GM18858 (cell line): ENCODE measurements around the gene TMEM245.
"Not testable (repeated sequence)": the region's sequence is repeated elsewhere in the genome, so short reads cannot be mapped to it uniquely, and the experiment has no call there.

Source experiments
- ATAC-seq: cut with Tn5 transposase; IDR thresholded peaks from one replicate; pipeline ENCODE4 v1.9.1; 2021; ENCODE audit not compliant: unreplicated experiment

TMEM245 gene

DNA sequence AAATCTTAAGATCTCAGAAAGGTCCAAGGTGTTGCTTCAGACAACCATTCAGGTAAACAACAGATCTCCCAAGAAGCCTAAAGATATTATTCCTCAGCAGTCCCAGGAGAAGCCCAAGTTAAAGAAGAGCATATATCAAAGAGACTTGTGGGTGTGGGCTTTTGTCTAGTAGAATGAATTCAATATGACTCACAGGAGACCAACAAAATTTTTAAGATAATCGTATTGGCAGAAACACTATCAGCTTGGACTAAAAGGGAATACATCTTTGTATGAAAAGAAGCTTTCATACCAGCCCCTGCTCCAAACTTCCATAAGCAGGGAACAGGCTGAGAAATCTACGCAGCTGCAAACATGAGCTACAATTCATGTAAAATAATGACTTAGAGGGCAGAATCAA is 116.6 kb downstream of the TMEM245 start:
- no peak for ATAC-seq

DNA sequence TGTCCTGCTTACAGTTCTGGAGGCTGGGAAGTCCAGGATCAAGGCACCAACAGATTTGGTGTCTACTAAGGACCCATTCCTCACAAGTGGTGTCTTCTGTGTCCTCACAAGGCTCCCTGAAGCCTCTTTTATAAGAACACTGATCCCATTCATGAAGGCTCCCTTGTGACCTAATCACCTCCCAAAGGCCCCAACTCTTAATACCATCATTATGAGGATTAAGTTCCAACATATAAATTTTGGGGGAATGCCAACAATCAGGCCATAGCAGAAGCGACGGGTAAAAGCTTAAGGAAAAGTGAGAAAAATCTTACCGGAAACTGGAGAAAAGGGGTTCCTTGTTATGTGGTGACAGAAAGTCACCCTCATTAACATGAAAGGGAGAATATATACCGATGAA is 117.6 kb downstream of the TMEM245 start:
- ATAC-seq = no peak

- no peak for ATAC-seq
Observed at GRCh38 chr9:109001275-109001676, 118.5 kb downstream of the TMEM245 start.

DNA sequence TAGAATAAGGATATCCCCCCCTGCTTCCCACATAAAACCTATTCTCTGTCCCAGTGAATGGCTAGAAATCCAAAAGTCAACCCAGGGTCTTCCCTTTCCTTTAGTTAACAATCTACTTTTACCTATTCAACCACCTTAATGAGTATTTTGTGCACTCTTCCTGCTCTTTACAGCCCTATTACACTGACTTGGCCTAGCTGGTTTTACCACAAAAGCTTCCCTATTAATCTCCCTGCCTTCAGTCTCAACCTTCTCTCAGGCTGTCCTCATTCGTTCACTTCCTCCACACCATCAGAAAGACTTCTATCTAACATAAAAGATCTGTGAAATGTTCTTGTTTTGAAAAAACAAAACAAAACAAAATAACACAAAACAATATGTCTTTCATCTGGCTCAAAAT is 122.6 kb downstream of the TMEM245 start:
- no peak for ATAC-seq

DNA sequence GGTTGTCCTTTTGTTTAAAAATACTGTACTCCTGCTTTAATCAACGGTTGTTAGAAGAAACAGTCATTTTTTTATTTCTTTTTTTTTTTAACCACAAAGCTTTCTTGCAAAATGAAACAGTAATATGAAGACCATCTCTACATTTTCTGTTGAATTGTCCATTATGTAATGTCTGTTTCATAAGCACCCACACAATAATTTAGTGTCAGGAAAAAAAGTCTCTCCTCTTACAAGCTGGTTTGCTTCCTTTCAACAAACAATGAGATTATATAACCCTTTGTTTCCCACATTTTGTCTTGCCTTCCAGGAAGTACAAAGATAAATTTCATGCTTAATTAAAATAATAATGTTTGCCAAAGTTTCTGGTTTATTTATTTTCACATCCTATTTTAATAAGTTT is 123.1 kb downstream of the TMEM245 start:
- no peak for ATAC-seq

DNA sequence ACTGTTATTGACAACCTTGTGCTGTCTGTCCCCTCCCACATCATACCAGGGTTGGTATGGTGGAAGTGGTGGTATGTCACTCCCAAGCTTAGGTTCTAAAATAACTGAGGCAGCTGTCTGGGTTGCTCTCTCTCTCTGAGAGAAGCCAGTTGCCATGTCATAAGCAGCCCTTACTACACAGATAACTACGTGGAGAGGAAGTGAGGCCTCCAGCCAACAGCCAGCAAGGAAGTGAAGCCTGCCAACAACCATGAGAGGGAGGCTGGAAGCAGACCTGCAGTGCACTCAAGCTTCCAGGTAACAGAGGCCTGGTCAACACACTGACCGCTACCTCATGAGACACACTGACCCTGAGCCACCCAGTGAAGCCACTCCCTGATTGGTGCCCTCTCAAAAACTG is 125.1 kb downstream of the TMEM245 start:
- ATAC-seq = peak; percentile 82

GRCh38 chr9:108991479-108991878 is 128.3 kb downstream of the TMEM245 start:
- no peak for ATAC-seq

- ATAC-seq = no peak
Observed at GRCh38 chr9:108983885-108984284, 135.9 kb downstream of the TMEM245 start.

DNA sequence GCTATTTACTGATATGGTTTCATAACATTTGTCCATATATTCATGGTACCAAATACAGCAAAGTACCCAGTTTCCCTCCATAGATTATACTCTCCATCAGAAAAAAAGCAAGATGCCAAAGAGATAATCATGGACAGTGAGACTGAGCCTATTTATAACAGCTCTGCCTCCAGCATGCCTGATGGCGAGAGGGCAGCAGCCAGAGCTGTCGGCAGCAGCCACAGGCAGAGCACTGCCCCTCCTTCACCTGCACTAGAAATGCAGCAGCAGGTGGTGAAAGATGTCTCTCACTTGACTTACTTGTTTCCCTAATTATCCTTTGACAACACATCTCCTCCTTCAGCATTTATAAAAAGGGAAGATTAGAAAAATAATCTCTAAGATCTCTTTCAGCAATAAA is 138.9 kb downstream of the TMEM245 start:
- ATAC-seq = no peak

DNA sequence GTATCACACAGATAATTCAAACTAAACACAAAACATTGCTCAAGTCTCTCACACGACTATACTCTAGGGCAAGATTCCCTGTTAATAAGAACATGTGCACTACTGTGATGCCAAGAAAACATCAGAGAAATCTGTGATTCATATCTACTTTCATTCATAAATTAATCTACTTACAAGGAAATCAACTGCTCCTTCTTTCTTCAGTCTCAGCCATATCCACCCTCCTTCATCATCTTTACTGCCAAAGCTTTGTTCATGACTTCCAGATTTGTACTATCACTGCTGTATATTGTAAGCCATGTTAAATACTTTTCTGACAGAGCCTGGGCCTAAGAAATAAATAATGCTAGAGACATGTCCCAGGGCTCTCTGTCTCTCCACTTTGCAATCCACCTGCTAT is 141.5 kb downstream of the TMEM245 start:
- no peak for ATAC-seq

DNA sequence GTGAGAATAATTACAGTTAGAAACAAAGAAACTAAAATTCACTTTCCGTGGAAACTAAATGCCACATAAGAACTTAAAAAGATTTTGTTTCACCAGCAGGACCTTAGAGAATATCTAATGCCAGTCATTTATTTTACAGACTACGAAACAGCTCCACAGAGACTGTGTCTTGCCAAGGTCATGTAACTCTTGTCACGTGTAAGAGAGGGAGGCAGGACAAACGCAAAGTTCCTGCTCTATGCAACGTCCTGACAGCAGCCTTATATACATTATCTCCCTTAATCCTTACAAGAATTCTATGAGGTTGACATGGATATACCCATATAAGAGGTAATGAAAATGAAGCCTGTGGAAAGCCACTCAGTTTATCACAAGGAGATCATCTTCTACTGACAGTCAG is 145.9 kb downstream of the TMEM245 start:
- no peak for ATAC-seq

DNA sequence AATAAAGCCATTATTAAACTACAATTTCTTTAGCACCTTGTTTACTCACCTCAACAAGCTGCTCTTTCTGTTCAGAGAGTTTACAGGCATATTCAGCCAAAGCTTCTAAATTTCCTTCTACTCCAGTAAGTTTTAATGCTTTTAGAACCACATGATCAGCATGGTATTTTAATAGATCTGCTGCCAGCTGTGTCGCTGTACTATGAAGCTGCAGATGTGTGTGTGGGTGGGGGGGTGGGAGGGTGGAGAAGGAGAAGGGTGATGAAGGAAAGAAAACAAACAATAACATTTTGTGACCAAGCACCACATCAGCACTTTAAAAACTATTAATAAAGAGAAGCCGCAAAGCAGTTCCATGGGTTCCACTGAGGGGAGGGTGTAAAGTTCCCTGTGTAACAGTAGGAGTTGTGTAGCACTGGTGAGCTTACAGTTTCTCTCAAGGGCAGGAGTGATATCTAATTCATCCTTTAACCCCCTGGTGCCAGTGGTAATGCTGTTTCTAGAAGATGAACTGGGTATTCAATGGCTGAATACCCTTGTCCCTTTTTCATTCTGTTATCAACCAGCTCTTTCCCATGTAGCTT is 147.0 kb downstream of the TMEM245 start:
- no peak for ATAC-seq

- no peak for ATAC-seq
Observed at GRCh38 chr9:108972186-108972585, 147.6 kb downstream of the TMEM245 start.

DNA sequence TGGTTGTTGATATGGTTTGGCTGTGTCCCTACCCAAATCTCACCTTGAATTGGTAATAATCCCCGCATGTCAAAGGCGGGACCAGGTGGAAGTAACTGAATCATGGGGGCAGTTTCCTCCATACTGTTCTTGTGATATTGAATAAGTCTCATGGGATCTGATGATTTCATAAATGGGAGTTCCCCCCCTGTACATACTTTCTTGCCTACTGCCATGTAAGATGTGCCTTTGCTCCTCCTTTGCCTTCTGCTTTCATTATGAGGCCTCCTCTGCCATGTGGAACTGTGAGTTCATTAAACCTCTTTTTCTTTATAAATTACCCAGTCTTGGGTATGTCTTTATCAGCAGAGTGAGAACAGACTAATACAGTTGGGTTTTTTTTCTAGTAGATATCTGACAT is 148.4 kb downstream of the TMEM245 start:
- not testable (repeated sequence) for ATAC-seq

GRCh38 chr9:108967916-108968315 is 151.8 kb downstream of the TMEM245 start:
- no peak for ATAC-seq
